ENCODE data around the gene UBAC1. TPM values are rescaled to one million over a fixed set of nuclear protein-coding genes. Genes with fewer than 3 reads are reported as not detected.
A peak's percentile ranks its signal among the peaks of the same experiment; 100 is the strongest.

The UBAC1 gene
- total and polyA plus RNA-seq, 2 donors: 42.3 to 73.6 TPM

DNA sequence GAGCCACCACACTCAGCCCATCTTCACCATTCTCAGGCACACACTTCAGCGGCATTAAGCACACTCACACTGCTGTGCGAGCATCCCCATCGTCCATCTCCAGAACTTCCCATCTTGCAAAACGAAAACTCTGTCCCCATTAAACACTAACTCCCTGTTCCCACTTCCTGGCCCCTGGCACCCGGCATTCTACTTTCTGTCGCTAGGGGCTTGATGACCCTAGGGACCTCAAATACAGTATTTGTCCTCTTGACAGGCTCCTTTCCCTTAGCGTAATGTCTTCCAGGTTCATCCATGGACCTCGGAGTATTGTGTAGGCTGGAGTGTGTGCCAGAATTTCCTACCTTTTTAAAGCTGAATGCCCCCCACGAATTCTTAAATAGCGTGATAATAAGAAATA is 14.7 kb upstream of the UBAC1 start:
- Histone ChIP-seq H3K36me3 (ENCODE audit: control insufficient read depth in 2 of 2, insufficient read depth in 2 of 2, low read length in 1 of 2) (no peaks in the 10 kb centered on the region), H3K27me3 (ENCODE audit: control insufficient read depth in 2 of 2, insufficient read depth in 1 of 2, low read length in 1 of 2) (peaks cover 0 to 32% of the 10 kb centered on the region in 2 donors), H3K9me3 (ENCODE audit: control insufficient read depth in 2 of 2, insufficient read depth in 1 of 2, low read length in 1 of 2) (no peaks in the 10 kb centered on the region), H3K4me1 (ENCODE audit: control insufficient read depth in 2 of 2, insufficient read depth in 2 of 2, low read length in 2 of 2) (peaks cover 0 to 5% of the 10 kb centered on the region in 2 donors), H3K27ac (ENCODE audit: low read depth in 1 of 2, low read length in 1 of 2) (no peak overlapping the region), H3K4me3 (ENCODE audit: low read length in 2 of 2) (no peak overlapping the region)
- WGBS: 95% methylated on average over 10 of the region's 10 CpGs
- DNase-seq (ENCODE audit: low read depth in 6 of 9, low spot score in 9 of 9): no peak

DNA sequence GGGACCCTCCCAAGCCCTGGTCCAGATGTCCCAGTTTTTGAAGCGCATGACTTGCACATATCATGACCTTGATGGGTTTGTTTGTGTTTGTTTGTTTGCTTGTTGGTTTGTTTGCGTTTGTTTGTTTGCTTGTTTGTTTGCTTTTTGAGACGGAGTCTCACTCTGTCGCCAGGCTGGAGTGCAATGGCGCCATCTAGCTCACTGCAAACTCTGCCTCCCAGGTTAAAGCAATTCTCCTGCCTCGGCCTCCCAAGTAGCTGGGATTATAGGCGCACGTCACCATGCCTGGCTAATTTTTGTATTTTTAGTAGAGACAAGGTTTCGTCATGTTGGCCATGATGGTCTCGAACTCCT is 13.0 kb upstream of the UBAC1 start:
- WGBS: 80% methylated on average over 10 of the region's 10 CpGs
- H3K4me3 ChIP-seq (ENCODE audit: low read length in 2 of 2): no peak overlapping the region
- H3K27ac ChIP-seq (ENCODE audit: low read depth in 1 of 2, low read length in 1 of 2): no peak overlapping the region
- H3K4me1 ChIP-seq (ENCODE audit: control insufficient read depth in 2 of 2, insufficient read depth in 2 of 2, low read length in 2 of 2): peaks cover 0 to 4% of the 10 kb centered on the region in 2 donors
- no peaks in the 10 kb centered on the region for H3K36me3 ChIP-seq (ENCODE audit: control insufficient read depth in 2 of 2, insufficient read depth in 2 of 2, low read length in 1 of 2)
- DNase-seq (ENCODE audit: low read depth in 6 of 9, low spot score in 9 of 9): no peak
- no peaks in the 10 kb centered on the region for H3K9me3 ChIP-seq (ENCODE audit: control insufficient read depth in 2 of 2, insufficient read depth in 1 of 2, low read length in 1 of 2)
- peaks cover 0 to 34% of the 10 kb centered on the region in 2 donors for H3K27me3 ChIP-seq (ENCODE audit: control insufficient read depth in 2 of 2, insufficient read depth in 1 of 2, low read length in 1 of 2)

DNA sequence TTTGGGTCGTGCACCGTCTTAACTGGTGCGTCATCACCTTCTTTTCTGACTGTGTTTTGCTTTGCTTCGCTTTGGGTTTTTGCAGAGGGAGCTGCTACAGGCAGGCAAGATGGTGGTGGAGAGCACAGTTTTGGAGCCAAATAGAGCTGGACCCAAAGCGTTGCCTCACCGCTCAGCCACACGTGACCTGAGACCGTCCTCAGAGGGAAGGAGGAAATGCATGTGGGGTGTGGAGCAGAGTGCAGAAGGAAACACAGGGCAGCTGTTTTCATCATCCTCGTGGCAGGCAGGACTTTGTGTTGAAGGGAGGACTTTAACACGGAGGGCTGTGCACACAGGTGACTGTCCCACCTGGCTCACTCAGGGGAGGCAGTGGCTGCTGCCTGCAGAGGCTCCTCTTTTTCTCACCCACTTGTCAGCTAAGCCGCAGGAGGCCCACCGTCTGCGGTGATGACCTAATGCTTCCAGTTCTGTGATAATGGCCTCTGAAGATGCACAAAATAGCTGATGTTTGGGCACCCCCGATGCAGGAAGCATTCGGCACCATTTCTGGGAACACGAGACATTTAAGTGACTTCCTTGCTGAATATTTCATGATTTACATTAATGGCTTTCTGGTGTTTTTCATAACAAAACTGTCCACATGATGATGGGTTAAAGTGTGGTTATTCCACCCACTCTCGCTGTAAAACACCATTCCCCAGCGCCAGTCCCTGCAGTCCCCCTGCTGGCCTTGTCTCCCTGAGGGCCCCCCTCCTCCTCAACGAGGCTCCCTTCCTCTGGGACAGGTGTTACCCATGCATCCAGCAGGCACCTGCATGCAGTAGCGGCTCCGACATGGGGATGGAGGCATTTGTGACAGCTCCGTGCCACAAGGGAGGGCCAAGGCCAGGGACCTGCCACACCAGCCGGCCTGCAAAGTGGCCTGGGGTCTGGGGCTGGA is 12.4 kb upstream of the UBAC1 start:
- DNase-seq (ENCODE audit: low read depth in 6 of 9, low spot score in 9 of 9): no peak
- Histone ChIP-seq H3K27ac (ENCODE audit: low read depth in 1 of 2, low read length in 1 of 2) (no peak overlapping the region), H3K4me1 (ENCODE audit: control insufficient read depth in 2 of 2, insufficient read depth in 2 of 2, low read length in 2 of 2) (no peaks in the 10 kb centered on the region), H3K9me3 (ENCODE audit: control insufficient read depth in 2 of 2, insufficient read depth in 1 of 2, low read length in 1 of 2) (no peaks in the 10 kb centered on the region), H3K27me3 (ENCODE audit: control insufficient read depth in 2 of 2, insufficient read depth in 1 of 2, low read length in 1 of 2) (peaks cover 0 to 34% of the 10 kb centered on the region in 2 donors), H3K36me3 (ENCODE audit: control insufficient read depth in 2 of 2, insufficient read depth in 2 of 2, low read length in 1 of 2) (no peaks in the 10 kb centered on the region), H3K4me3 (ENCODE audit: low read length in 2 of 2) (no peak overlapping the region)
- 48% methylated on average over 23 of the region's 23 CpGs for WGBS

DNA sequence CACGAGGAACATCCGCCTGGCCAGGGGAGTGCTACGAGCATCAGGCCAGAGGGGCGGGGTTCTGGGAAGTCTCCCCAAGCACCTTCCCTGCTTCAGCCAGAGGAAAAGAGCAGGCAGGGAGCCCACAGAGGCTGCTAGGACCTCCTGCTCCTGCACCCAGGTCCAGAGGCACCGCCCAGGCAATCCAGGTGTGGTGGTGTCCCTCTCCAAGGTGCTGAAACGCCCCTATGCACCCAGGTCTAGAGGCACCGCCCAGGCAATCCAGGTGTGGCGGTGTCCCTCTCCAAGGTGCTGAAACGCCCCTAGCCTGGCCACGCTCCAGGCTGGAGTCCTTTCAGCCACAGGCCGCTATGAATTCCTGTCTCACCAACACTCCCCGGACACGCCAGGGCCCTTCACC is 10.7 kb upstream of the UBAC1 start:
- Histone ChIP-seq H3K9me3 (ENCODE audit: control insufficient read depth in 2 of 2, insufficient read depth in 1 of 2, low read length in 1 of 2) (no peaks in the 10 kb centered on the region), H3K27ac (ENCODE audit: low read depth in 1 of 2, low read length in 1 of 2) (no peak overlapping the region), H3K27me3 (ENCODE audit: control insufficient read depth in 2 of 2, insufficient read depth in 1 of 2, low read length in 1 of 2) (peaks cover 0 to 39% of the 10 kb centered on the region in 2 donors), H3K36me3 (ENCODE audit: control insufficient read depth in 2 of 2, insufficient read depth in 2 of 2, low read length in 1 of 2) (no peaks in the 10 kb centered on the region), H3K4me3 (ENCODE audit: low read length in 2 of 2) (no peak overlapping the region), H3K4me1 (ENCODE audit: control insufficient read depth in 2 of 2, insufficient read depth in 2 of 2, low read length in 2 of 2) (no peaks in the 10 kb centered on the region)
- DNase-seq (ENCODE audit: low read depth in 6 of 9, low spot score in 9 of 9): peak in 8 of 9 donors; percentile 44 to 76 (median 56)
- WGBS: 67% methylated on average over 13 of the region's 13 CpGs

DNA sequence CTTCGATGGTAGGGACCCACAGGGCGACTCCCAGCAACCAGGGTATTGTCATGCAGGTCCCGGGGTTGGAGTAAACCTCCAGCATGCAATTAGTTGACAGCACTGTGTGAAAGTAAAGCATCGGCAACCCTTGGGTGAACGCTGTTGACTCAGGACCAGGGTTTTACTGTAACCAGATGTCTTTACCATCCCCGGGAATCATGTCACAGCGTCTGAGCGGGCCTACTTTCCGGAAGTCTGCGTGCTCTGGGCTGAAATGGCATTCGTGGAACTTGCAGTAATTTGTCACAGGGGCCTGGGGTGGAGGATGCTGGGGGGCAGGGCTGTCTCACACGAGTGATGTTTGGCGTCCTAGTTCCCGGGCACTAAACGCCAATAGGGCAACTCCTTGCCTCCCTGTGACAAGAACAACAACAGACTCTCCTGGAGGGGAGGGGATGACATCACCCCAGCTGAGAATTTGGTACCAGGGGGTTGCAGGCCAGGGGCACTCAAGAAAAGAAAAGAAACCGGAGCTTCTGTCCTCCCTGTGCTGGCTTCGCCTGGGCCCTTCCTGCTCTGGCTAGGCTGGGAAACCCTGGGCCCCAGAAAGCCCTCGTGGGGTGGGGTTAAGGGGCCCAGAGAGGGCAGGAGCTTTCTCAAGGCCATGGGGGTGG is 10.1 kb upstream of the UBAC1 start:
- no peak overlapping the region for H3K4me3 ChIP-seq (ENCODE audit: low read length in 2 of 2)
- DNase-seq (ENCODE audit: low read depth in 6 of 9, low spot score in 9 of 9): no peak
- no peaks in the 10 kb centered on the region for H3K9me3 ChIP-seq (ENCODE audit: control insufficient read depth in 2 of 2, insufficient read depth in 1 of 2, low read length in 1 of 2)
- H3K27ac ChIP-seq (ENCODE audit: low read depth in 1 of 2, low read length in 1 of 2): no peak overlapping the region
- no peaks in the 10 kb centered on the region for H3K4me1 ChIP-seq (ENCODE audit: control insufficient read depth in 2 of 2, insufficient read depth in 2 of 2, low read length in 2 of 2)
- no peaks in the 10 kb centered on the region for H3K36me3 ChIP-seq (ENCODE audit: control insufficient read depth in 2 of 2, insufficient read depth in 2 of 2, low read length in 1 of 2)
- peaks cover 0 to 32% of the 10 kb centered on the region in 2 donors for H3K27me3 ChIP-seq (ENCODE audit: control insufficient read depth in 2 of 2, insufficient read depth in 1 of 2, low read length in 1 of 2)
- WGBS: 85% methylated on average over 18 of the region's 18 CpGs

DNA sequence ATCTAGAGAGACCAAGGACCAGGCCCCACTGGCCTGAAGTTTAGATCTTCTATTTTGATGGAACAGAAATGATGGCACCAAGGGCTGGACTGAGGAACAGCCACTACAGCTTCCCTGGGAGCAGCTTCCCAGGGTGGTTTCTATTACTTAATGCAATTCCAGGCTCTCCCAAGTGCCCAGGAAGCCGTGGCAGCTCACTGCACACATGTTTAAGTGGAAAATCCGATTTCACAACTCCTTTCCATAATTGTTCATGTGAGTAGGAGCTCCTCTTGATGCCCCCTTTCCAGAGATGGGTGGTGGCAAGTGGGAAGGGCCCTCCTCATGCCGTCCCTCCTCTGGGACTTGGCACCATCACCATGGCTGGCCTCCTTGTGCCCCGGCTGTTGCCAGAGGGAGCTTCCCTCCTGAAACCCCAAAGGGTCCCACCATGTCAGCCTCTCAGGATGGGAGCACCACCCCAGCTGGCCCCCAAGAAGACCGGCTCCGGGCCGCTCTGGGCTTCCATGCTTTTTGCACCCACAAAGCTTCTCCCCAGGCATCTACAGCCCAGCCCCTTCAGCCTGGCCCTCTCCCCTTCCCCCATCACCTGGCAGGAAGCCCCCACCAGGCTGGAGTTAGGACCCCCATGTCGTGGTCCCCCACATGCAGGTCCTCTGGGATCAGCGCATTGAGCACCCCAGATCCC is 9.1 kb upstream of the UBAC1 start:
- no peak for DNase-seq (ENCODE audit: low read depth in 6 of 9, low spot score in 9 of 9)
- Histone ChIP-seq H3K36me3 (ENCODE audit: control insufficient read depth in 2 of 2, insufficient read depth in 2 of 2, low read length in 1 of 2) (no peaks in the 10 kb centered on the region), H3K4me3 (ENCODE audit: low read length in 2 of 2) (no peak overlapping the region), H3K27me3 (ENCODE audit: control insufficient read depth in 2 of 2, insufficient read depth in 1 of 2, low read length in 1 of 2) (peaks cover 0 to 32% of the 10 kb centered on the region in 2 donors), H3K27ac (ENCODE audit: low read depth in 1 of 2, low read length in 1 of 2) (no peak overlapping the region), H3K9me3 (ENCODE audit: control insufficient read depth in 2 of 2, insufficient read depth in 1 of 2, low read length in 1 of 2) (no peaks in the 10 kb centered on the region), H3K4me1 (ENCODE audit: control insufficient read depth in 2 of 2, insufficient read depth in 2 of 2, low read length in 2 of 2) (no peaks in the 10 kb centered on the region)
- WGBS: 87% methylated on average over 9 of the region's 9 CpGs

DNA sequence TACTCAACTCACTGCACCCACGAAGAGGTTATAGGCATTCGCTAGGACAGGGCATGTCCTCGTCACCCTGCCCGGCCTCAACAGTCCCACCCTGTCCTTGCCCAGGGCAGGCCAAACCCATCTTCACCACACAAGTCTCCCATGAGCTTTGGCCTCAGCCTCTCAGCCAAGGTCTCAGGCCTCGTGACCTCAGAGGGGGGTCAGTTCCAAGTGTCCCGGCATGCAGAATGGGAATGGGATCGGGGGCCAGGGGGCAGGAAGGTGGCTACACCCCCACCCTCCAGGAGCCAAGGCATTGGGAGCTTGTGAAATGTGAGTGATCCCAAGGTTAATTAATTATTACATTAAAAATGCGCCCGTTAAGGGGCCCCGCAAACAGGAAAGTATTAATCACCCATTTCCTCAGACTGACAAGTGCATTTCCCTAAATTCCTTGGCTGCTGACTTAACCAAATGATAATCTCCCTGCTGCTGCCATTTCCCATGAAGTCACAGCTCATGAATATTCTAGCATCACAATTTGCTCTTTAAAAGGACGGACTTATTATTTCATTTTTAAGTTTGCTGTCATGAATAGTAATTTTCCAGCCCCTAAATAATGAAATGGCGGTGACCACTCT is 8.0 kb upstream of the UBAC1 start:
- H3K27me3 ChIP-seq (ENCODE audit: control insufficient read depth in 2 of 2, insufficient read depth in 1 of 2, low read length in 1 of 2): peaks cover 0 to 37% of the 10 kb centered on the region in 2 donors
- no peaks in the 10 kb centered on the region for H3K4me1 ChIP-seq (ENCODE audit: control insufficient read depth in 2 of 2, insufficient read depth in 2 of 2, low read length in 2 of 2)
- H3K4me3 ChIP-seq (ENCODE audit: low read length in 2 of 2): no peak overlapping the region
- no peaks in the 10 kb centered on the region for H3K9me3 ChIP-seq (ENCODE audit: control insufficient read depth in 2 of 2, insufficient read depth in 1 of 2, low read length in 1 of 2)
- no peak overlapping the region for H3K27ac ChIP-seq (ENCODE audit: low read depth in 1 of 2, low read length in 1 of 2)
- DNase-seq (ENCODE audit: low read depth in 6 of 9, low spot score in 9 of 9): no peak
- WGBS: 56% methylated on average over 12 of the region's 12 CpGs
- H3K36me3 ChIP-seq (ENCODE audit: control insufficient read depth in 2 of 2, insufficient read depth in 2 of 2, low read length in 1 of 2): no peaks in the 10 kb centered on the region

DNA sequence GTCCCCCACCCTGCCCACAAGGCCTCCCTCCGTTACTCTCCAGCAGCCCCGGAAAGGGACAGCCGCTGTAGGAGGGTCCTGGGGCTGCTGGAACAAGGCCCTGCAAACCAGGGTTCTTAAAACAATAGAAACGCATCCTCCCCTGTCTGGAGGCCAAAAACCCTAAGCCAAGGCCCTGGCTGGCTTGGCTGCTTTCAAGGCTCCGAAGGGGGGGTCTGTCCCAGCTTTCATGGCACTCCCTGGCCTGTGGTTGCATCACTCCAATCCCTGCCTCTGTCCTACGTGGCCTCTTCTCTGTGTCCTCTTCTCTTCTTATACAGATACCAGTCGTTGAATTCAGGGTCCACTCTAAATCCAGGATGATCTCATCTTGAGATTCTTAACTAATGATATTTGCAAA is 7.4 kb upstream of the UBAC1 start:
- WGBS: 84% methylated on average over 7 of the region's 7 CpGs
- H3K27me3 ChIP-seq (ENCODE audit: control insufficient read depth in 2 of 2, insufficient read depth in 1 of 2, low read length in 1 of 2): peaks cover 0 to 36% of the 10 kb centered on the region in 2 donors

More for the DNA sequence above, 7.4 kb upstream of the UBAC1 start:
- Histone ChIP-seq H3K36me3 (ENCODE audit: control insufficient read depth in 2 of 2, insufficient read depth in 2 of 2, low read length in 1 of 2) (no peaks in the 10 kb centered on the region), H3K27ac (ENCODE audit: low read depth in 1 of 2, low read length in 1 of 2) (no peak overlapping the region), H3K4me3 (ENCODE audit: low read length in 2 of 2) (no peak overlapping the region), H3K4me1 (ENCODE audit: control insufficient read depth in 2 of 2, insufficient read depth in 2 of 2, low read length in 2 of 2) (no peaks in the 10 kb centered on the region), H3K9me3 (ENCODE audit: control insufficient read depth in 2 of 2, insufficient read depth in 1 of 2, low read length in 1 of 2) (no peaks in the 10 kb centered on the region)
- DNase-seq (ENCODE audit: low read depth in 6 of 9, low spot score in 9 of 9): no peak

Data from thymus (tissue), 11 donors.